RWPE2 (cell line): ENCODE measurements around the gene PGGT1B.
A peak's percentile ranks its signal among the peaks of the same experiment; 100 is the strongest.

ENCODE experiments used
- ATAC-seq: fragments of 200-7000 bp; cut with Tn5 transposase; 3 replicates; pipeline ENCODE4 v1.9.1; 2021; ENCODE audit warnings: low read depth
- DNase-seq: peaks from one replicate; pipeline ENCODE4 v3.0.0-alpha.2; 2020; ENCODE audit warnings: low spot score
- H3K27ac ChIP-seq: fragments of 450-650 bp; 2 replicates; pipeline ENCODE4 v1.5.1; 2017; ENCODE audit warnings: mild to moderate bottlenecking; ENCODE audit not compliant: poor library complexity, severe bottlenecking
- H3K27me3 ChIP-seq: fragments of 250-450 bp; sonication (Bioruptor Pico); 2 replicates; pipeline ENCODE4 v1.5.1; 2021; ENCODE audit warnings: mild to moderate bottlenecking, moderate library complexity; ENCODE audit not compliant: insufficient read depth, poor library complexity, severe bottlenecking
- H3K36me3 ChIP-seq: fragments of 250-450 bp; sonication (Bioruptor Pico); 2 replicates; pipeline ENCODE4 v1.5.1; 2020; ENCODE audit warnings: low read depth, mild to moderate bottlenecking, moderate library complexity
- H3K4me1 ChIP-seq: fragments of 250-450 bp; sonication (Bioruptor Pico); 2 replicates; pipeline ENCODE4 v1.5.1; 2021; ENCODE audit warnings: mild to moderate bottlenecking, moderate library complexity; ENCODE audit not compliant: insufficient read depth, poor library complexity, severe bottlenecking
- H3K4me3 ChIP-seq: fragments of 250-450 bp; sonication (Bioruptor Pico); 2 replicates; pipeline ENCODE4 v1.5.1; 2021; ENCODE audit warnings: mild to moderate bottlenecking, moderate library complexity; ENCODE audit not compliant: severe bottlenecking
- H3K9me3 ChIP-seq: fragments of 250-450 bp; sonication (Bioruptor Pico); 2 replicates; pipeline ENCODE4 v1.5.1; 2021; ENCODE audit warnings: mild to moderate bottlenecking, moderate library complexity; ENCODE audit not compliant: severe bottlenecking
- TF ChIP-seq, protein P1 (sequence below): fragments of 450-650 bp; IDR thresholded peaks from one replicate; pipeline ENCODE4 v1.5.1; 2017; ENCODE audit warnings: mild to moderate bottlenecking, moderate library complexity; ENCODE audit not compliant: poor library complexity, severe bottlenecking

Gene PGGT1B

DNA sequence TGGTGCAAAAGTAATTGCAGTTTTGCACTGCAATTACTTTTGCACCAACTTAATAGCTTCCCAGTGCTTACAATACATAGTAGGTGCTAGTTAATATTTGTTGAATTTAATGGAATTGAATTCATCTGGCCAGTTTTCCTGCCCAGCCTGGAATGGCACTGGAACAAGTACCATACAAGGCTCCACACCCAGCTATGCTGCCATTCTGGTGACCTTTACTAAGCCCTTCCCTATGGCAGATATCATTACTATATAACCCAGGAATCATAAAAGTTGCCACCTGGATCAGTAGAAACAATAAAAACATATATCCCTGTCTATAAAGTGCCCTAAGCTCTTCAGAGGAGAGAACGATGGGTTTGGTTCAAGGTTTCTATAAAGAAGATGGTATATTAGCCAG is 70.6 kb downstream of the PGGT1B start:
- no peak overlapping the region for H3K4me3 ChIP-seq
- no peak overlapping the region for H3K27ac ChIP-seq
- H3K4me1 ChIP-seq, result no peaks in the 10 kb centered on the region
- ATAC-seq (0 out of 3 replicates have a peak, but pooled peaks have one; percentile 14), DNase-seq (no peak)
- H3K9me3 ChIP-seq, result no peaks in the 10 kb centered on the region
- no peaks in the 10 kb centered on the region for H3K27me3 ChIP-seq
- H3K36me3 ChIP-seq, result no peaks in the 10 kb centered on the region
- TF ChIP-seq, protein P1, sequence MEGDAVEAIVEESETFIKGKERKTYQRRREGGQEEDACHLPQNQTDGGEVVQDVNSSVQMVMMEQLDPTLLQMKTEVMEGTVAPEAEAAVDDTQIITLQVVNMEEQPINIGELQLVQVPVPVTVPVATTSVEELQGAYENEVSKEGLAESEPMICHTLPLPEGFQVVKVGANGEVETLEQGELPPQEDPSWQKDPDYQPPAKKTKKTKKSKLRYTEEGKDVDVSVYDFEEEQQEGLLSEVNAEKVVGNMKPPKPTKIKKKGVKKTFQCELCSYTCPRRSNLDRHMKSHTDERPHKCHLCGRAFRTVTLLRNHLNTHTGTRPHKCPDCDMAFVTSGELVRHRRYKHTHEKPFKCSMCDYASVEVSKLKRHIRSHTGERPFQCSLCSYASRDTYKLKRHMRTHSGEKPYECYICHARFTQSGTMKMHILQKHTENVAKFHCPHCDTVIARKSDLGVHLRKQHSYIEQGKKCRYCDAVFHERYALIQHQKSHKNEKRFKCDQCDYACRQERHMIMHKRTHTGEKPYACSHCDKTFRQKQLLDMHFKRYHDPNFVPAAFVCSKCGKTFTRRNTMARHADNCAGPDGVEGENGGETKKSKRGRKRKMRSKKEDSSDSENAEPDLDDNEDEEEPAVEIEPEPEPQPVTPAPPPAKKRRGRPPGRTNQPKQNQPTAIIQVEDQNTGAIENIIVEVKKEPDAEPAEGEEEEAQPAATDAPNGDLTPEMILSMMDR, result no peak

DNA sequence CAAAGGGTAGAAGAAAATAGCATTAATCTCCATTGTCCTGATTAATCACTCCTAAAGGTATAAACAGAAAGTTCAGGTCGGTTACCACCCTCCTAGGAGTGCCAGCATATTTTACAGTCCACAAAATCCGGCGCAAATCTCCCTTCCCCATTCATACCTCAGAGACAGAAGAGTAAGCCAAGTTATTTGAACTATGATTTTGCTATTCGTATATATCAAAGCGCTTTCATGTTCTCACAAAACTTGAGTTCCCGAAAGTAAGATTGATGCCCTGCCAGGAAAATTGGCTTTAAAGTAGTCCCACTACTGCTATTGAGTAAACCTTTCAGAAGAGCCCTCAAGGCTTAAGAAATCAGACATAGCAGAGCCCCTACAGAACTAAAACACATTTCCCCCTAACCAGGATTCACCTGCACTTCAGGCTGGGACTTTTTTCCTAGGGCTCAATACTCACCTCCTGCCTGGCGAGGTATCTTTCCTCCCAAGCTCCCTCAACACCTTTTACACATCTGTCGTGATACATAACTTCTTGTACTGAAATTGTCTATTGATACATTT is 71.1 kb downstream of the PGGT1B start:
- Histone ChIP-seq H3K4me1 (no peaks in the 10 kb centered on the region), H3K4me3 (no peak overlapping the region), H3K36me3 (no peaks in the 10 kb centered on the region), H3K27me3 (no peaks in the 10 kb centered on the region), H3K27ac (no peak overlapping the region), H3K9me3 (no peaks in the 10 kb centered on the region)
- DNase-seq, result no peak
- ATAC-seq, result no peak
- TF ChIP-seq, protein P1, result no peak

DNA sequence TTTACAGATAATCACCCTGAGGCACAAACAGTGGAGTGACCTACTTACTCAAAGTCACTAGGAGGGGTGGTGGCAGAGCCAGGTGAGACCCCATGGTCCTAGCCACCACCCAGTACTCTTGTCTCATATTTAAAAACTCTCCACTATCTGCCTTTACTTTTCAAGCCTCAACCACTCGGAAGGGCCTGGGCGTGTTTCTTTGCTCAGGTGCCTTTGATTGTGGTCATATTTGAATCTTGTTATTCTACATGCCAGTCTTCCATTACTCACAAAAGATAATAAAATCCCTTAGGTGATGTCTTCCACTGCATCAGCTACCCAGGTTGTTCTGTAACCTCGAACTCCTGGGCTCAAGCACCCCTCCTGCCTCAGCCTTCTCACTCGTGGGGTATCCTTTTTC is 72.3 kb downstream of the PGGT1B start:
- H3K4me3 ChIP-seq, result no peak overlapping the region
- TF ChIP-seq, protein P1, result no peak
- no peaks in the 10 kb centered on the region for H3K27me3 ChIP-seq
- no peak; the same call in 2 of the 3 replicates for ATAC-seq
- no peaks in the 10 kb centered on the region for H3K36me3 ChIP-seq
- H3K9me3 ChIP-seq, result no peaks in the 10 kb centered on the region
- no peak for DNase-seq
- H3K27ac ChIP-seq, result no peak overlapping the region
- no peaks in the 10 kb centered on the region for H3K4me1 ChIP-seq

DNA sequence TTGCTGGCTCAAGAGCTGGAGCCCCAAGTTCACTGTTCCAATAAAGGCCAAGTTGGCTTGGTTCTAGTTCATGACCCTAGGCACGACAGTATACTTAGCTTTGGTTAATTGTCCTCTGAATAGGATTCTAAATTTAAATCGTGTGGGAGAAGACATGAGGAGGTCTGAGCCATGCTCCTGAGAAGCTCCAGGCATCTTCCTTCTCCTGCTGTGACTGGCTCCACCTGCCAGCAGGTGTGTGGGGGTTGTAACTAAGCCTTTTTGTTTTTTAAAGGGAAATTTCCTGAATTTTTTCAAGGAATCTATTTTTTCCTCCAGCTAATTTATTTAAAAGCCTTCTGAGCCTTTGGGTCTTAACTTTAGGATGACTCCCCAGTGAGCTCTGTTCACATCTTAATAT is 72.8 kb downstream of the PGGT1B start:
- Histone ChIP-seq H3K4me3 (no peak overlapping the region), H3K27ac (no peak overlapping the region), H3K27me3 (no peaks in the 10 kb centered on the region), H3K9me3 (no peaks in the 10 kb centered on the region), H3K4me1 (no peaks in the 10 kb centered on the region), H3K36me3 (no peaks in the 10 kb centered on the region)
- DNase-seq, result no peak
- ATAC-seq, result no peak
- TF ChIP-seq, protein P1, result no peak

DNA sequence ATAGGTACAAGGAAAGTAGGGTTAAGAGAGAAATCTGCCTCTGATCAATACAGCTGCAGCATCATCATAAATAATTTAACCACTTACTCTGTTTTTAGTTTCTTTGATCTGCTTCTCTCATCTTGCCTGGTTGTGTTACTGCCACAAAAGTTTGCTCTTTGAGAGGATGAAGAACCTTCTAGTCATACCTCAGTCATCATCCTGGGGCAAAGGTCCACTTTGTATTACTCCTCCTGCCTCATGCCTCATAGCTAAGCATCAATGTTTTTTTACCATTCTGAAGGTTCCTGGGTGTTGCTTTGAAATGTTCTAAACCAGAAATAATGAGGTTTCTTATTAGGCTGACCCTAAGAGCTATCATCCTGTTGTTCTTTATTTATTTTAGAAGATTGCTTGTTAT is 75.9 kb downstream of the PGGT1B start:
- H3K36me3 ChIP-seq, result 0 out of 2 replicates have a peak, but pooled peaks cover 4% of the 10 kb centered on the region
- H3K9me3 ChIP-seq, result peaks cover under 1% of the 10 kb centered on the region
- TF ChIP-seq, protein P1, result no peak
- DNase-seq (no peak), ATAC-seq (peak; percentile 21; the same call in 1 of the 3 replicates)
- H3K27me3 ChIP-seq, result peaks cover 29% of the 10 kb centered on the region
- no peaks in the 10 kb centered on the region for H3K4me1 ChIP-seq
- no peak overlapping the region for H3K27ac ChIP-seq
- H3K4me3 ChIP-seq, result no peak overlapping the region
